Esophagus (tissue), 2 donors: ENCODE data around the gene SPATA22. TPM values are rescaled to one million over a fixed set of nuclear protein-coding genes. Genes with fewer than 3 reads are reported as not detected.
"Not testable (repeated sequence)": the region's sequence is repeated elsewhere in the genome, so short reads cannot be mapped to it uniquely, and the experiment has no call there.

Experiments
- H3K27ac ChIP-seq, 2 donors: one replicate each; pipeline ENCODE4 v1.5.1; 2013; ENCODE audit warnings: low read depth in 2 of 2, mild to moderate bottlenecking in 2 of 2, inconsistent platforms in 1 of 2, low read length in 1 of 2, moderate library complexity in 1 of 2
- H3K27me3 ChIP-seq, 2 donors: one replicate each; pipeline ENCODE4 v1.6.1; 2013; ENCODE audit warnings: low read length in 2 of 2, control low read depth in 1 of 2, mild to moderate bottlenecking in 1 of 2; ENCODE audit not compliant: insufficient read depth in 2 of 2, control insufficient read depth in 1 of 2
- H3K36me3 ChIP-seq, 2 donors: one replicate each; pipeline ENCODE4 v1.6.1; 2013; ENCODE audit warnings: low read length in 1 of 2; ENCODE audit not compliant: control insufficient read depth in 2 of 2, insufficient read depth in 2 of 2
- H3K4me1 ChIP-seq, 2 donors: one replicate each; pipeline ENCODE4 v1.6.1; 2013; ENCODE audit warnings: low read length in 1 of 2; ENCODE audit not compliant: control insufficient read depth in 2 of 2, insufficient read depth in 2 of 2
- H3K4me3 ChIP-seq, 2 donors: one replicate each; pipeline ENCODE4 v1.5.1; 2013; ENCODE audit warnings: low read length in 2 of 2, mild to moderate bottlenecking in 2 of 2, low read depth in 1 of 2, moderate library complexity in 1 of 2
- H3K9me3 ChIP-seq, 2 donors: one replicate each; pipeline ENCODE4 v1.6.1; 2013; ENCODE audit warnings: mild to moderate bottlenecking in 2 of 2, low read depth in 1 of 2, low read length in 1 of 2, moderate library complexity in 1 of 2; ENCODE audit not compliant: control insufficient read depth in 2 of 2, insufficient read depth in 1 of 2
- WGBS, 2 donors: extraction: QIAGEN DNeasy Blood & Tissue Kit; methylation state at CpG; one replicate each; pipeline ENCODE4 v1.1.7; 2013; 5-methylcytosine and 5-hydroxymethylcytosine counted together
- polyA plus RNA-seq, 2 donors: library from polyadenylated mRNA; stranded (reverse); fragments of 200-250 nt; gene quantifications; one replicate each; pipeline ENCODE4 v1.2.3, GENCODE V29; 2013
- donor health status: healthy with polysubstance abuse.
- donor health status: Bipolar disorder and iron deficiency.

Gene SPATA22
- polyA plus RNA-seq, 2 donors = 0.02 TPM; not detected in 1

DNA sequence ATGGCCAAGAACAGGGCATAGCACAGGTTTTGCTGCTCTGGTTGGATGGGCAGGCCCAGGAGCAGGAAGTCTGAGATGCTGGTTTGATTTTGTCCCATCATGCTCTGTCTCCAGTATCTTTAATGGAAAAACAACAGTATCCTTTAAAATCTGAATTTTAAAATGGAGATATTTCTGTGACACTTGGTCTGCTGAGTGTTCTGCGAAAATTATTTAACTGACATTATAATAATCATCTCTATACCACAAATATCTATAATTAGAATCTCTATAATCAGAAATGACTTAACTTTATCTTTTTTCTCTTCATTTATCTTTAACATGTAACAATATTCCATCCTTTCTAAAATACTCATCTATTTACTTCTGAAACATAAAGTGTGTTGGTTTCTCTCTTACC, 73.3 kb downstream of the SPATA22 start, which contains the start of gene OR1E1:
TSS of gene OR1E1 (minus strand) at position 101 of the 400 bp plus-strand sequence. CDS start at position 101, 0 bp downstream.
- no peak within 1 kb of the TSS for H3K4me3 ChIP-seq
- no peaks in the 10 kb centered on the region for H3K9me3 ChIP-seq
- no peaks in the 10 kb centered on the region for H3K36me3 ChIP-seq
- 82 to 88% methylated on average over 1 of the region's 1 CpG for WGBS, 2 donors
- H3K27me3 ChIP-seq = no peaks in the 10 kb centered on the region
- H3K4me1 ChIP-seq = no peaks in the 10 kb centered on the region
- no peak within 1 kb of the TSS for H3K27ac ChIP-seq

DNA sequence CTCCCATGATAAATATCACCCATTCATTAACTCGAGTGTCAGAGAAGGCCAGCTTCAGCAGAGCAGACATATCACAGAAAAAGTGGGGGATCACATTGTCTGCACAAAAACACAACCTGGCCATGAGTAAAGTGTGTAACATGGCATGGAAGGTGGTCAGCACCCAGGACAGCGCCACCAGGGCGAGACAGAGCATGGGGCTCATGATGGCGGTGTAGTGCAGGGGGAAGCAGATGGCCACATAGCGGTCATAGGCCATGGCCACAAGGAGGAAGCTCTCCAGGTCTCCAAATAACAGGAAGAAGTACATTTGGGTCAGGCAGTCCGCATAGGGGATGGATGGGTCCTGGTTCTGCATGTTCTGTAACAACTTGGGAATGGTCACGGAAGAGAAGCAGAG, 73.8 kb downstream of the SPATA22 start:
- not testable (repeated sequence) for H3K4me3 ChIP-seq, H3K36me3 ChIP-seq, H3K9me3 ChIP-seq, H3K4me1 ChIP-seq, H3K27me3 ChIP-seq, H3K27ac ChIP-seq
- WGBS, 2 donors = 47 to 54% methylated on average over 7 of the region's 7 CpGs

Other genes starting within 250 kb of the SPATA22 start
- gene OR3A1, start 173.5 kb downstream of the SPATA22 start, polyA plus RNA-seq = not detected
- not detected for gene OR3A2, start 85.5 kb downstream of the SPATA22 start, polyA plus RNA-seq
- not detected for gene OR1E1, start 73.4 kb downstream of the SPATA22 start, polyA plus RNA-seq
- not detected for gene OR3A3, start 60.4 kb downstream of the SPATA22 start, polyA plus RNA-seq
- gene OR1E2, start 38.0 kb downstream of the SPATA22 start, polyA plus RNA-seq = not detected
- under 1 TPM; 0.38 to 0.61 TPM for gene ASPA, start 4.2 kb upstream of the SPATA22 start, polyA plus RNA-seq
- under 1 TPM; 0.16 to 0.83 TPM for gene TRPV3, start 86.0 kb upstream of the SPATA22 start, polyA plus RNA-seq
- gene TRPV1, start 137.6 kb upstream of the SPATA22 start, polyA plus RNA-seq = 1 to 10 TPM; 1.3 to 4.7 TPM
- gene SHPK, start 164.4 kb upstream of the SPATA22 start, polyA plus RNA-seq = 1 to 10 TPM; 7.2 to 8.5 TPM
- 1 to 10 TPM; 3.6 to 4.1 TPM for gene CTNS, start 164.9 kb upstream of the SPATA22 start, polyA plus RNA-seq
- gene TAX1BP3, start 196.8 kb upstream of the SPATA22 start, polyA plus RNA-seq = 100 to 1,000 TPM; 158 to 248 TPM
- 10 to 100 TPM; 50.6 to 73.3 TPM for gene EMC6, start 197.0 kb upstream of the SPATA22 start, polyA plus RNA-seq
- 1 to 10 TPM in 1 of 2 donors, under 1 TPM in 1; 0.36 to 1.8 TPM for gene P2RX5, start 224.3 kb upstream of the SPATA22 start, polyA plus RNA-seq